Transverse colon (tissue), 4 donors: ENCODE data around the gene ZBTB9. TPM values are rescaled to one million over a fixed set of nuclear protein-coding genes. Genes with fewer than 3 reads are reported as not detected.
A peak's percentile ranks its signal among the peaks of the same experiment; 100 is the strongest.

Experiments
- DNase-seq: peaks from one replicate; pipeline ENCODE4 v3.0.0-alpha.2; 2019
- H3K27ac ChIP-seq, 4 donors: fragments of 200-600 bp; sonication (generic); 2 replicates each; pipeline ENCODE4 v1.5.1; 2016 to 2018; ENCODE audit warnings: inconsistent platforms in 4 of 4
- H3K27me3 ChIP-seq: fragments of 200-600 bp; sonication (generic); 2 replicates; pipeline ENCODE4 v1.5.1; 2017; ENCODE audit warnings: inconsistent platforms
- H3K36me3 ChIP-seq, 4 donors: fragments of 200-600 bp; sonication (generic); 2 replicates each; pipeline ENCODE4 v1.5.1; 2017 to 2019; ENCODE audit warnings: inconsistent platforms in 4 of 4
- H3K4me1 ChIP-seq, 4 donors: fragments of 200-600 bp; sonication (generic); 2 replicates each; pipeline ENCODE4 v1.5.1; 2017 to 2020; ENCODE audit warnings: inconsistent platforms in 4 of 4
- H3K4me3 ChIP-seq, 4 donors: fragments of 200-600 bp; sonication (generic); 1 replicate in 1 of 4; 2 replicates in 3 of 4; pipeline versions ENCODE4 v1.5.1 to v1.6.1; 2017 to 2019; ENCODE audit warnings: inconsistent platforms in 4 of 4
- H3K9me3 ChIP-seq, 2 donors: fragments of 200-600 bp; sonication (generic); 2 replicates each; pipeline ENCODE4 v1.5.1; 2017 to 2019; ENCODE audit warnings: inconsistent platforms in 2 of 2
- EP300 ChIP-seq: sonication (generic); formaldehyde crosslinking; IDR thresholded peaks from one replicate; pipeline ENCODE4 v1.6.1; 2017; ENCODE audit warnings: antibody characterized with exemption, low read depth
- POLR2A ChIP-seq: fragments of 450-650 bp; IDR thresholded peaks from one replicate; pipeline ENCODE4 v1.6.1; 2016; ENCODE audit warnings: antibody characterized with exemption, mild to moderate bottlenecking, moderate library complexity
- POLR2AphosphoS5 ChIP-seq, 3 donors: sonication (generic); formaldehyde crosslinking; IDR thresholded peaks; one replicate each; pipeline ENCODE4 v1.6.1; 2016; ENCODE audit warnings: antibody characterized with exemption in 3 of 3
- WGBS, 2 donors: methylation state at CpG; one replicate each; pipeline ENCODE4 v1.1.5; 2018; ENCODE audit warnings: low coverage in 1 of 2; 5-methylcytosine and 5-hydroxymethylcytosine counted together
- in situ Hi-C, 4 donors: fragments of 200-750 bp; cut with MboI; loops; one replicate each; pipeline versions ENCODE4 v1.15.0 to v1.15.1; 2017; ENCODE audit warnings: low sequenced_read_pairs in 3 of 4, low pct_ligation_motif_present in 1 of 4, low pct_unique_long_range_greater_than_20kb in 1 of 4
- intact Hi-C: fragments of 100-400 bp; cut with DNase I; formaldehyde crosslinking; loops from one replicate; pipeline ENCODE4 v1.15.1; 2023; ENCODE audit warnings: low total_unique reads
- total RNA-seq, 4 donors: library from RNA; depleted of rRNA; stranded (reverse); fragments of >200 nt; gene quantifications; one replicate each; pipeline ENCODE4 v1.1.0, GENCODE V29; 2016
- TF ChIP-seq, protein P1 (sequence below), 5 experiments: fragments of 200-600 bp in 3 of 5; fragments of 450-650 bp in 2 of 5; sonication (generic) in 3 of 5; IDR thresholded peaks; 1 replicate in 2 of 5; 2 replicates in 3 of 5; pipeline ENCODE4 v1.5.1; 2016 to 2017; ENCODE audit warnings: antibody characterized with exemption in 5 of 5, inconsistent platforms in 3 of 5, mild to moderate bottlenecking in 2 of 5, moderate library complexity in 1 of 5

Gene ZBTB9
- total RNA-seq, 4 donors from 2014 or later: 2.2 to 3.2 TPM; not detected in 2

DNA sequence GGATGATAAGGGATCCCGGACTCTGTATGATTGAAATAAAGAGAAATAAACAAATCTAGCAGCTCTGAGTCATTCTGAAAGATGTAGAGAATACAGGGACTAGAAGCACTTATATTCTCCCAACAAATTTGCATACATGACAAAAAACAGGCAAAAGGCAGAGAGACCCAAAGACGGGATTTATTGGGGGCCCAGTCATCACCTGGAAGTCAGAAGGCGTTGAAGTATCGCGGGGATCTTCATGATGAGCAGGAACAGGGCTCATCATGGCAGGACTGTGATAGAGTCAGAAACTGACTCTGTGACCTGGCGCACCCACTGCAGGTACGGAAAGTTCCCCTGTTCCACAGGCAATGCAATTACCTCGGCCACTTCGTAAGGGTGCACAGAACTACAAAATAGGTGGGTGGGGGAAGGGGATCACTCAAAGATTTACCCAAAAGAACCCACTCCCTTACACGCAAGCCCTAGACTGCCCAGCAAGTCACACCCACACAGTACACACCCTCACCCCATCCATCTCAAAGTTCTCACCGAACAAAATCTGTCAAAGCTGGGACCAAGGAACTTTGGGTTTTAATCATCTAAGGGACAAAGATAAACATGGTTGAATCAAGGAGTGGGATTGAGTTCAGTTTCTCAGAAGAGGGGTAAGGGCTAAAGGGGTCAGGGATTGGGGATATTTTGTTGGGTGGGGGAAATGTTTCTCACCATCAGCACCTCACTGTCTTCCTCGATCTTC, 37.8 kb upstream of the ZBTB9 start:
- Histone ChIP-seq H3K27ac (peak overlapping the region; percentile 91 to 96 (median 94)), H3K9me3 (no peaks in the 10 kb centered on the region), H3K4me3 (peak overlapping the region; percentile 60 to 75 (median 72)), H3K4me1 (peaks cover 30 to 66% (median 45%) of the 10 kb centered on the region in 4 donors), H3K27me3 (no peaks in the 10 kb centered on the region), H3K36me3 (peaks cover 0 to 24% (median 8%) of the 10 kb centered on the region in 4 donors)
- intact Hi-C loops (loop anchor here (5.0 to 10.0 kb wide), 2 partner anchors 102 to 1631 kb away; partner anchors contain the start of genes TAPBP and ZBTB22), in situ Hi-C loops (loop anchor here in 1 of 4 donors (25.0 kb wide), 1 partner anchor 454 kb away; the partner anchor contains the start of genes BRD2 and HLA-DMA)
- WGBS, 2 donors: 32 to 46% methylated on average over 5 to 12 of the region's 12 CpGs
- no peak for DNase-seq
- TF ChIP-seq, protein P1, sequence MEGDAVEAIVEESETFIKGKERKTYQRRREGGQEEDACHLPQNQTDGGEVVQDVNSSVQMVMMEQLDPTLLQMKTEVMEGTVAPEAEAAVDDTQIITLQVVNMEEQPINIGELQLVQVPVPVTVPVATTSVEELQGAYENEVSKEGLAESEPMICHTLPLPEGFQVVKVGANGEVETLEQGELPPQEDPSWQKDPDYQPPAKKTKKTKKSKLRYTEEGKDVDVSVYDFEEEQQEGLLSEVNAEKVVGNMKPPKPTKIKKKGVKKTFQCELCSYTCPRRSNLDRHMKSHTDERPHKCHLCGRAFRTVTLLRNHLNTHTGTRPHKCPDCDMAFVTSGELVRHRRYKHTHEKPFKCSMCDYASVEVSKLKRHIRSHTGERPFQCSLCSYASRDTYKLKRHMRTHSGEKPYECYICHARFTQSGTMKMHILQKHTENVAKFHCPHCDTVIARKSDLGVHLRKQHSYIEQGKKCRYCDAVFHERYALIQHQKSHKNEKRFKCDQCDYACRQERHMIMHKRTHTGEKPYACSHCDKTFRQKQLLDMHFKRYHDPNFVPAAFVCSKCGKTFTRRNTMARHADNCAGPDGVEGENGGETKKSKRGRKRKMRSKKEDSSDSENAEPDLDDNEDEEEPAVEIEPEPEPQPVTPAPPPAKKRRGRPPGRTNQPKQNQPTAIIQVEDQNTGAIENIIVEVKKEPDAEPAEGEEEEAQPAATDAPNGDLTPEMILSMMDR (IDR thresholded peaks at IDR 0.05): no peak
- TF ChIP-seq EP300 (no peak), POLR2A (no peak), POLR2AphosphoS5 (IDR thresholded peaks at IDR 0.05) (no peak)

DNA sequence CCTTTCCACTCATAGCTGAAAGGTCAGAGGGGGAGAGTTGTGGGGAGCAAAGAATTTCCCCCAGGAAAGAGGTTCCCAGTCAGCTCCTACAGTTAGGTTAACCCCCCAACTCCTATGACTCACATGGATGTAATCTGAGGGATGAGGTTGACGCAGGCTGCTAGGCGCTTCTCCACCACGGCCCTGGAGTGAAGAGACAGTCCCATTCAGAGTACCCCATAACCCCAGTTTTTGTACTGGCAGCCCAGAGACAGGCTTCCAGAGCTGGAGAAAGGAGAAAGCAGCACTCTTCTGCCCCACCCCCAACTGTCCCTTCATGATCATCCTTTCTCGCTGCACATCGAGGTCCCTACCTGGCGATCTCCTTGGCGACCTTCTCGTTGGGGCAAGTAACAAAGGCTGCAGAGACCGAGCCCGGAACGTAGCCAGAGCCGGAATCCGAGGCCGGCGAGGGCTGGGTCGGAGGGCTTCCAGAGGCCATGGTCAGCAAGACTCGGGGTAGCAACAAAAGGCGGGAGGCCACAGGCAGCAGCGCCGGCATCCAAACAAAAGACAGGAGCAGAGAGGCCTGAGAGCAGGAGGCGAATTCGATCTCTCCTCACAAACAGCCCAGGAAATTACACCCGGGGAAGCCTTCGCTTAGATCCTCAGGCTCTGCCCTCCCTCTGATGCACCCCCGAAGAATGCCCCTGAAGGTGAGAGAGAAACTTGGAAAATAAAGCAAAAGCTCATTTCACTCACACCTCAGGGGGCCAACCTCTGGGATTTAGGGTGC, 37.1 kb upstream of the ZBTB9 start:
- no peak for DNase-seq
- no peaks in the 10 kb centered on the region for H3K27me3 ChIP-seq
- peaks cover 0 to 24% (median 8%) of the 10 kb centered on the region in 4 donors for H3K36me3 ChIP-seq
- H3K27ac ChIP-seq: peak overlapping the region; percentile 91 to 96 (median 94)
- 1% methylated on average over 25 of the region's 25 CpGs; no CpG with 5 or more reads in 1 of the 2 donors for WGBS, 2 donors
- in situ Hi-C loops (loop anchor here in 1 of 4 donors (25.0 kb wide), 1 partner anchor 455 kb away; the partner anchor contains the start of genes BRD2 and HLA-DMA), intact Hi-C loops (loop anchor here (5.0 to 10.0 kb wide), 2 partner anchors 103 to 1630 kb away; partner anchors contain the start of genes TAPBP and ZBTB22)
- peak overlapping the region; percentile 60 to 75 (median 72) for H3K4me3 ChIP-seq
- TF ChIP-seq, protein P1 (IDR thresholded peaks at IDR 0.05): peak in 1 of 5 experiments; percentile 15
- peak in 1 of 3 donors; percentile 5 for TF ChIP-seq POLR2AphosphoS5 (IDR thresholded peaks at IDR 0.05)
- no peak for TF ChIP-seq POLR2A
- TF ChIP-seq EP300: no peak
- H3K4me1 ChIP-seq: peaks cover 23 to 58% (median 38%) of the 10 kb centered on the region in 4 donors
- H3K9me3 ChIP-seq: no peaks in the 10 kb centered on the region

DNA sequence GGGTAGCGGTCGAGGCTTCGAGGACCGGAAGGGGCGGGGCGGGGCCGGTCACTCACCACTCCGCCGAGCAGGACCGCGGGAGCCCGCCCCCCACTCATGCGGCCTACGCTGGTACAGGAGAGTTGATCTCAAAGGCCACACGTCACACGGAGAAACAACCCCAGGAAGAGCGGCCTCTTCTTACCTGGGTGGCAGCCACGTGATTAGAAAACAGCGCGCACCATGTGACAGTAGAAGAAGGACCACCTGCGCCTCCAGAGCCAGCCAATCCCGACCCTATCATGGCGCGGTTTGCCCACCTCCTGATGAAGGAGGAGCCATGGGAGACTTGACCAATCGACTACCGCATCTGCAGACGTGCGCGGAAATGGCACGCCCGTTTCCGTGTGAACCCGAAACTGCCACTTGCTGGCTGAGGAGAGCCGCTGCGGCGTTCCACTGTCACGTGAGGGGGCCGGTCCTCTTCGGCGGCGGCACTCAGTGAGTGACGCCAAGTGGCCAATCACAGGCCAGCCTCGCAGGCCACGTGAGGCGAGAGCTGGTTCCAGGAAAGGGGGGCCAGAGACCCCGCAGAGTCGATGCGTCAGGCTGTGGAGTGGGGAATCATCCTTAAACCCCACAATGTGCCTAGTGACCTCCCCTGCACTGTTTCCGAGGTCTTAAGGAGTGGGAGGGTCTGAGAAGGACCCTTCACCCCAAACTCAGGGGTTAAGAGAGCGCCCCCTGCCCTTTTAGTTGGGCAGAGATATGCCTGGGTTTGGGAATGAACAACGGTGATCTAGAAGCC, 36.3 kb upstream of the ZBTB9 start, which contains the start of gene CUTA:
Gene CUTA, minus strand, starts transcription at position 205 of the 787 bp plus-strand sequence. Its CDS starts 107 bp downstream, at position 98.
- Histone ChIP-seq H3K27ac (peak within 1 kb of the TSS; percentile 91 to 96 (median 94)), H3K27me3 (no peaks in the 10 kb centered on the region), H3K4me3 (peak within 1 kb of the TSS; percentile 60 to 75 (median 72)), H3K9me3 (no peaks in the 10 kb centered on the region), H3K36me3 (peaks cover 0 to 24% (median 7%) of the 10 kb centered on the region in 4 donors), H3K4me1 (peaks cover 19 to 50% (median 34%) of the 10 kb centered on the region in 4 donors)
- intact Hi-C loops: loop anchor here (5.0 to 10.0 kb wide), 2 partner anchors 103 to 1629 kb away; partner anchors contain the start of genes TAPBP and ZBTB22
- DNase-seq: peak; percentile 99
- WGBS, 2 donors: 0 to 1% methylated on average over 1 to 35 of the region's 51 CpGs
- TF ChIP-seq EP300 (no peak), POLR2AphosphoS5 (IDR thresholded peaks at IDR 0.05) (peak; percentile 84 to 90 (median 87)), POLR2A (peak; percentile 75)
- TF ChIP-seq, protein P1 (IDR thresholded peaks at IDR 0.05): peak in 2 of 5 experiments; percentile 20 to 42
- in situ Hi-C loops: loop anchor here in 1 of 4 donors (25.0 kb wide), 1 partner anchor 456 kb away; the partner anchor contains the start of genes BRD2 and HLA-DMA
